HUES64 (cell line): ENCODE measurements around the gene LDLR. TPM values are rescaled to one million over a fixed set of nuclear protein-coding genes. Genes with fewer than 3 reads are reported as not detected.

Source experiments
- H3K27ac ChIP-seq: 2 replicates; pipeline ENCODE4 v1.7.0; 2013; ENCODE audit warnings: low read depth, low read length, inconsistent platforms
- H3K27me3 ChIP-seq: 2 replicates; pipeline ENCODE4 v1.6.1; 2013; ENCODE audit warnings: mild to moderate bottlenecking, low read length; ENCODE audit not compliant: insufficient read depth
- H3K36me3 ChIP-seq: 2 replicates; pipeline ENCODE4 v1.6.1; 2013; ENCODE audit warnings: mild to moderate bottlenecking, low read length; ENCODE audit not compliant: insufficient read depth
- H3K4me1 ChIP-seq: 2 replicates; pipeline ENCODE4 v1.6.1; 2013; ENCODE audit warnings: mild to moderate bottlenecking, low read length, moderate library complexity; ENCODE audit not compliant: insufficient read depth
- H3K4me3 ChIP-seq: 2 replicates; pipeline ENCODE4 v1.5.1; 2013; ENCODE audit warnings: mild to moderate bottlenecking, low read length, moderate library complexity
- H3K9ac ChIP-seq: 2 replicates; pipeline ENCODE4 v1.6.1; 2013; ENCODE audit warnings: mild to moderate bottlenecking, low read depth, low read length
- H3K9me3 ChIP-seq: 2 replicates; pipeline ENCODE4 v1.6.1; 2013; ENCODE audit warnings: low read depth, low read length; ENCODE audit not compliant: insufficient read depth
- WGBS: fragments of 150-250, 120-280 bp; methylation state at CpG from one replicate; pipeline ENCODE4 v1.1.7; 2013; ENCODE audit warnings: missing lambda C conversion rate; 5-methylcytosine and 5-hydroxymethylcytosine counted together
- polyA plus RNA-seq, 2 experiments: library from polyadenylated mRNA; stranded (reverse); fragments of 50-300 nt; gene quantifications; one replicate each; pipeline ENCODE4 v1.2.3, GENCODE V29; 2013

The LDLR gene
- 87.3 TPM for polyA plus RNA-seq (2013, experiment 1 of 2)
- polyA plus RNA-seq (2013, experiment 2 of 2): 93.8 TPM

- H3K9ac ChIP-seq: peak within 1 kb of the TSS; percentile 95
- H3K27ac ChIP-seq: peak within 1 kb of the TSS; percentile 99
- peaks cover 37% of the 10 kb centered on the region for H3K36me3 ChIP-seq
- H3K27me3 ChIP-seq: no peaks in the 10 kb centered on the region
- under 1% methylated on average over 43 of the region's 43 CpGs for WGBS
- H3K4me3 ChIP-seq: peak within 1 kb of the TSS; percentile 99
- peaks cover 19% of the 10 kb centered on the region for H3K4me1 ChIP-seq
- H3K9me3 ChIP-seq: no peaks in the 10 kb centered on the region
Measured at GRCh38 chr19:11089254-11090013, at the start of gene LDLR. TSS of gene LDLR (plus strand) at chr19:11089463. CDS start at chr19:11089549, 86 bp downstream.

DNA sequence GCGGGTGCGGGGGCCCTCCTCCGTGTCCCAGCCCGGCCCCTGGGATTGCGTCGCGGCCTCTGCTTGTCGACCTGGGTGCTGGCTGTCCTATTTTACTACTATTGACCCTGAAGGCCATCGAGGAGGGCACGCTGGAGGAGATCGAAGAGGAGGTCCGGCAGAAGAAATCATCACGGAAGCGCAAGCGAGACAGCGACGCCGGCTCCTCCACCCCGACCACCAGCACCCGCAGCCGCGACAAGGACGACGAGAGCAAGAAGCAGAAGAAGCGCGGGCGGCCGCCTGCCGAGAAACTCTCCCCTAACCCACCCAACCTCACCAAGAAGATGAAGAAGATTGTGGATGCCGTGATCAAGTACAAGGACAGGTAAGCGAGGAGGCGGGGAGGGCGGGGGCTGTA lies 48.1 kb upstream of the LDLR start:
- Histone ChIP-seq H3K4me3 (no peak overlapping the region), H3K4me1 (no peaks in the 10 kb centered on the region), H3K9me3 (no peaks in the 10 kb centered on the region), H3K36me3 (peaks cover 86% of the 10 kb centered on the region), H3K9ac (no peak overlapping the region), H3K27me3 (no peaks in the 10 kb centered on the region), H3K27ac (no peak overlapping the region)
- WGBS: 97% methylated on average over 33 of the region's 33 CpGs

DNA sequence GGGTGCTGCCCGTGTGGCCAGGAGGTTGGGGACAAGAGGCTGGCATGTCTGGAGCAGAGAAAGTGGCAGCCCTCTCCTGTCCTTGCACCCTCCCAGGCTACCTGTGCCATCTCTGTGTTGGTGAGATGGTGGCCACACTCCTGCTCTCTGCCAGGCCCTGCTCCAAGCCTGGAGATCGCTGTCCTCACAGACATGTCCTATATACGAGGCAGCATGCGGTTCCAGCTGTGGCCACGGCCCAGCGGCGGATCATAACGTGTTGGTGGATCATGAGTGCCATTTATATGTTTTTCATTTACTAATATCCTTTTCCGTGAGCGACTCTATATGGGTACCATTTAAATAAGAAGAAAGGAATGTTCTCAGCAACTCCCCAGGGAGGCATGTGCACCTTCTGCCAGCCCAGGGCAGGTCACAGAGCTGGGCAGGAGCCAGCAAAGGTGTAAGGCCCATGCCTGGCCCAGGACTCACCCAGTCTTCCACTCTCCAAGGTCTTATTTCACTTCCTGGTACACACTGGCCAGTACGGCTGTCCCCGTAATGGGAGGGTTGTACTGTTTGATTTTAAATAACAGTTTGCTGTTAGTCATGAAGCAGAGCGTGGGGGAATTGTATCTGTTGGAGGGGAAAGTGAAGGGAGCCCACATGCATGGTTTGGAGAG lies 47.2 kb upstream of the LDLR start:
- H3K27me3 ChIP-seq: no peaks in the 10 kb centered on the region
- peaks cover 86% of the 10 kb centered on the region for H3K36me3 ChIP-seq
- H3K9me3 ChIP-seq: no peaks in the 10 kb centered on the region
- WGBS: 91% methylated on average over 13 of the region's 13 CpGs
- H3K27ac ChIP-seq: no peak overlapping the region
- no peak overlapping the region for H3K4me3 ChIP-seq
- H3K4me1 ChIP-seq: no peaks in the 10 kb centered on the region
- no peak overlapping the region for H3K9ac ChIP-seq

DNA sequence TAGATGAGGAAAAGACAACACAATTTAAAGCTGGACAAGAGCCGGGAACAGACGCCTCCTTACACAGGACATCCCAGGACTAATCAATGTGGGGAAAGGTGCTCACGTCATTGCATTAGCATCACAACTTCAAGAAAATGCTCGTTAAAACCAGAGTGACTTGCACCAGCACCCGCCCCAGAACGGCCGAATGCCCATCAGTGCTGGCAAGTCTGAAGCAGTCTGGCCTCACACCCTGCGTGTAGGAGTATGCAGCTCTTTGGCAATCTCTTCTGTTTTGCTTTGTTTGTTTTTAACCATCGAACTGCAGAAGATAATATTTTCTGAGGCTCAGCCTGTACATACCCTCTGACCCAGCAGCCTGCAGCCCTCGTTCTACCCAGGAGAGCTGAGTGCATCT lies 44.8 kb upstream of the LDLR start:
- H3K36me3 ChIP-seq: peaks cover 82% of the 10 kb centered on the region
- H3K9me3 ChIP-seq: no peaks in the 10 kb centered on the region
- H3K9ac ChIP-seq: no peak overlapping the region
- WGBS: 98% methylated on average over 10 of the region's 10 CpGs
- no peak overlapping the region for H3K27ac ChIP-seq
- H3K27me3 ChIP-seq: no peaks in the 10 kb centered on the region
- H3K4me1 ChIP-seq: no peaks in the 10 kb centered on the region
- no peak overlapping the region for H3K4me3 ChIP-seq

DNA sequence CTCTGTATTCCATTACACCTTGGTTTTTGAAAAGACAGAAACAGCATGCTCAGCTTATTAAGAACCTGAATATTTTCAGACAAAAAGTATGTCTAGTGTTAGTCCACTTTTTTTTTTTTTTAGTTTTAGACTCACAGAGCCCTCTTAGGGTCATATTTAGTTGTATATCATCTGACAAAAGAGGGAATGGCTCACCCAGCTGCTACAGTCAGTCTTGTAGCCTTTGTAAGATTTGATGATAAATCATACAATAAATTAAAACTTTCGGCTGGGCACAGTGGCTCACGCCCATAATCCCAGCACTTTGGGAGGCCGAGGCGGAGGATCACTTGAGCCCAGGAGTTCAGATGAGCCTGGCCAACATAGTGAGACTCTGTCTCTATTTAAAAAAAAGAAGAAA lies 43.7 kb upstream of the LDLR start:
- no peaks in the 10 kb centered on the region for H3K27me3 ChIP-seq
- WGBS: 98% methylated on average over 4 of the region's 4 CpGs
- no peak overlapping the region for H3K4me3 ChIP-seq
- no peak overlapping the region for H3K9ac ChIP-seq
- no peaks in the 10 kb centered on the region for H3K9me3 ChIP-seq
- H3K27ac ChIP-seq: no peak overlapping the region
- no peaks in the 10 kb centered on the region for H3K4me1 ChIP-seq
- peaks cover 84% of the 10 kb centered on the region for H3K36me3 ChIP-seq

DNA sequence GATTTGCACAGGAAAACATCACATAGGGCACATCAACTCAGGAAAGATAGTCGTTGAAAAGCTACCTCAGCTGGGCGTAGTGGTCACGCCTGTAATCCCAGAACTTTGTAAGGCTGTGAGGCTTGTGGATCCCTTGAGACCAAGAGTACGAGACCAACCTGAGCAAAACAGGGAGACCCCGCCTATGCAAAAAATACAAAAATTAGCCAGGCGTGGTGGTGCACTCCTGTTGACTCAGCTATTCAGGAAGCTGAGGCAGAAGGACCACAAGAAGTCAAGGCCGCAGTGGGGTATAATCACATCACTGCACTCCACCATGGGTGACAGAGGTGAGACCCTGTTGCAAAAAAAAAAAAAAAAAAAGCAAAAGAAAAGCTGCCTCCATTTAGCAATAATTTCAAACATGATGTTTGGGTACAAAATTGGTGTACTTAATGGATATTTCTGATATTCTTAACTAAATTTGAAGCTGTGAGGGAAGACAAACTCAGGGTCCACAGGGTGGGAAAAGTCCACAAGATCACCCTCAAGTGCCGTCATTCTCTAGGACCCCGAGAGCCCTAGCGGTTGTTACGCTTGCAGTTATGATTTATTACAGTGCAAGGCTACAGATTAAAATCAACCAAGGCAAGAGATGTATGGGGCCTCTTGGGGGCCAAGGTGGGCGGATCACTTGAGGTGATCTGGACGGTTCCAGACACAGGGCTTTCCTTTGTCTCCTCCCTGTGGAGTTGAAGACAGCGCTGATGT lies 42.5 kb upstream of the LDLR start:
- H3K36me3 ChIP-seq: peaks cover 73% of the 10 kb centered on the region
- no peak overlapping the region for H3K9ac ChIP-seq
- H3K27ac ChIP-seq: no peak overlapping the region
- no peak overlapping the region for H3K4me3 ChIP-seq
- no peaks in the 10 kb centered on the region for H3K4me1 ChIP-seq
- H3K27me3 ChIP-seq: no peaks in the 10 kb centered on the region
- no peaks in the 10 kb centered on the region for H3K9me3 ChIP-seq
- WGBS: 96% methylated on average over 14 of the region's 14 CpGs

GRCh38 chr19:11047866-11048265 lies 41.4 kb upstream of the LDLR start:
- Histone ChIP-seq H3K4me3 (no peak overlapping the region), H3K9ac (no peak overlapping the region), H3K36me3 (peaks cover 70% of the 10 kb centered on the region), H3K9me3 (no peaks in the 10 kb centered on the region), H3K4me1 (no peaks in the 10 kb centered on the region), H3K27me3 (no peaks in the 10 kb centered on the region), H3K27ac (no peak overlapping the region)
- WGBS: 88% methylated on average over 4 of the region's 4 CpGs

- H3K9me3 ChIP-seq: no peaks in the 10 kb centered on the region
- no peaks in the 10 kb centered on the region for H3K4me1 ChIP-seq
- no peak overlapping the region for H3K4me3 ChIP-seq
- no peak overlapping the region for H3K27ac ChIP-seq
- no peaks in the 10 kb centered on the region for H3K27me3 ChIP-seq
- 94% methylated on average over 9 of the region's 9 CpGs for WGBS
- peaks cover 59% of the 10 kb centered on the region for H3K36me3 ChIP-seq
- H3K9ac ChIP-seq: no peak overlapping the region
Measured at GRCh38 chr19:11050323-11051114, 38.7 kb upstream of the LDLR start.

- H3K4me1 ChIP-seq: no peaks in the 10 kb centered on the region
- WGBS: 94% methylated on average over 4 of the region's 4 CpGs
- H3K9me3 ChIP-seq: no peaks in the 10 kb centered on the region
- H3K27me3 ChIP-seq: no peaks in the 10 kb centered on the region
- no peak overlapping the region for H3K27ac ChIP-seq
- H3K9ac ChIP-seq: no peak overlapping the region
- H3K4me3 ChIP-seq: no peak overlapping the region
- H3K36me3 ChIP-seq: peaks cover 59% of the 10 kb centered on the region
Measured at GRCh38 chr19:11053817-11054195, 35.5 kb upstream of the LDLR start.

GRCh38 chr19:11054200-11054599 lies 35.1 kb upstream of the LDLR start:
- H3K27me3 ChIP-seq: no peaks in the 10 kb centered on the region
- H3K4me1 ChIP-seq: no peaks in the 10 kb centered on the region
- 90% methylated on average over 8 of the region's 8 CpGs for WGBS
- no peak overlapping the region for H3K27ac ChIP-seq
- H3K9me3 ChIP-seq: no peaks in the 10 kb centered on the region
- no peak overlapping the region for H3K9ac ChIP-seq
- H3K4me3 ChIP-seq: no peak overlapping the region
- H3K36me3 ChIP-seq: peaks cover 59% of the 10 kb centered on the region
